Endometrial microvascular endothelial cells (primary cell): ENCODE results near the gene PDZK1. TPM values are rescaled to one million over a fixed set of nuclear protein-coding genes. Genes with fewer than 3 reads are reported as not detected.
"Not testable (repeated sequence)": the region's sequence is repeated elsewhere in the genome, so short reads cannot be mapped to it uniquely, and the experiment has no call there.

ENCODE experiments used
- in situ Hi-C: cut with HindIII; loops from 2 replicates; pipeline ENCODE4 v1.10.0; 2017; ENCODE audit warnings: low sequenced_read_pairs, low pct_unique_long_range_greater_than_20kb; ENCODE audit errors: inconsistent ontology term
- total RNA-seq: library from RNA; depleted of rRNA; stranded (reverse); fragments of >200 nt; gene quantifications from one replicate; pipeline ENCODE4 v1.2.3, GENCODE V29; 2015; ENCODE audit errors: inconsistent ontology term

The PDZK1 gene
- not detected for total RNA-seq

DNA sequence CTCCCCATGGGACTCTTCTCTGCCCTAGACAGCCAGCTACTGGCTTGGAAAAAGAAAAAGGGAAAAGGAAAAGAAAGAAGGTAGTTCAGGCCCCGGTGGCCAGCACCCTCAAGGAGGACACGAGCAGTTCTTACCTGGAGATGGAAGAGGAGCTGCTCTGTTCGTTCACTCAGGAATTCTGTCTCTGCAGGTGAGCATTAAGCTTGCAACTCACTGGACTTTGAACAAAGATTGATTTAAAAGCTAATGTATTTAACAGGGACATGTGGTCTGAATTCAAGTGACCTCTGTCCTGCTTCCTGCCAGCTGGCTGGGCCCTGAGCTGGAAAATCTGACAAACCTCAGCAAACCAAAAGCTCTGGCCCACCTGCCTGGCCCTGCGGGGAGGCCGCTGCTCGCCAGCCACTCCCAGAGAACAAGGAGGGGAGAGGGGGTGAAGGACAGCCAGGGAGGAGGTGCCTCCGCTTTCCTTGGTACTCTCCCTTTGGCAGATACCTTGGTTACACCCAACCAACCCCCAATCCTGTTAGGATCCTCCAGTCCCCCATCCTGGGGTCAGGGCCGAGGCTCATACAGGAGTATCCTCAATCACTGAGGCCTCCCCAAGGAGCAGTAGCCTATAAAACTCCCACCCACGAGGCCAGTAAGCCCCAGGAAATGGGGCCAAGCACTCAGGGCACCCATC lies at the start of gene PDZK1:
Gene PDZK1 (minus strand): TSS at position 186 of the 685 bp plus-strand sequence. CDS start 19,347 bp downstream, outside the sequence.
- in situ Hi-C loops = no loop called here

DNA sequence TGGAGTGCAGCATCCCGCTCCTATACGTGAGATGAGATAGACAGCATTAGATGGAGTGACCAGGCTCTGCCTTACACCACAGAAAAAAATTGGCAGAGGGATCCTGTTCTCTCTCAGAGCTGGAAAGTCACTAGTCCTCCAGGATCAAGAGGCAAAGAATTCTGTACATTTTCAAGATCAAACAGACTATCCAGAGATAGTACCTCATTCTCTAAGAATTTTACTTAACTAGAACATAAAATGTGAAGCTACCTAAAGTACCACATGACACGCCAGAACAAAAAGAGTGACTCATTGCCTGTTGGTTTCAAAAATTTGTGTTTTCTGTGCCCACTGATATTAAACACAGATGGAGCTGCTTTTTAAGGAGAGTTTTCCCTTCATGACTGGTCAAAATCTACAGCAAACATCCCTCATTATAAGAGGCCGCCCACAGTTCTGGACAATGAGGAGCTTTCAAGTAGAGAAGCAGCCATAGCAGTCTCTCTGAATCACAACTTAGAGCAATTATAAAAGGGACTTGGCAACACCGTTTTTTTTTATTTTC lies 44.4 kb upstream of the PDZK1 start:
- in situ Hi-C loops = no loop called here

DNA sequence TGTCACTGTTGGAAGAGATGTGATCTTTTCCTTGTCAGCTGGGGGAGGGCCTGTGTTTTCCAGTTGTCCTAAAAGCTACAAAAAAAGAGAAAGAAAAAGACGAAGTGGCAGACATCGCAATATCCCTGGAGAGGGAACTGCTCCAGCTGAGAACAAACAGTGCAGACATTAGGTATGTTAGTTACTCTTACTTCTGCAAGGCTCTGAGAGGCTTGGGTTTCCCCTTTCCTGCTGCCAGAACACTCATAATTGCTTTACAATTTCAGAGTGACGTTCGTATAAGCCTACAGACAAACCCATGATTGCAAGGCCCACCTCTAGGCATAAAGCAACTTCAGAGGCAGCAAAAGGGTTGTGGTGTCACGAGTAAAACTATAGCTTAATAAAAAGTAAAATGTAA lies 43.3 kb upstream of the PDZK1 start:
- in situ Hi-C loops = no loop called here

DNA sequence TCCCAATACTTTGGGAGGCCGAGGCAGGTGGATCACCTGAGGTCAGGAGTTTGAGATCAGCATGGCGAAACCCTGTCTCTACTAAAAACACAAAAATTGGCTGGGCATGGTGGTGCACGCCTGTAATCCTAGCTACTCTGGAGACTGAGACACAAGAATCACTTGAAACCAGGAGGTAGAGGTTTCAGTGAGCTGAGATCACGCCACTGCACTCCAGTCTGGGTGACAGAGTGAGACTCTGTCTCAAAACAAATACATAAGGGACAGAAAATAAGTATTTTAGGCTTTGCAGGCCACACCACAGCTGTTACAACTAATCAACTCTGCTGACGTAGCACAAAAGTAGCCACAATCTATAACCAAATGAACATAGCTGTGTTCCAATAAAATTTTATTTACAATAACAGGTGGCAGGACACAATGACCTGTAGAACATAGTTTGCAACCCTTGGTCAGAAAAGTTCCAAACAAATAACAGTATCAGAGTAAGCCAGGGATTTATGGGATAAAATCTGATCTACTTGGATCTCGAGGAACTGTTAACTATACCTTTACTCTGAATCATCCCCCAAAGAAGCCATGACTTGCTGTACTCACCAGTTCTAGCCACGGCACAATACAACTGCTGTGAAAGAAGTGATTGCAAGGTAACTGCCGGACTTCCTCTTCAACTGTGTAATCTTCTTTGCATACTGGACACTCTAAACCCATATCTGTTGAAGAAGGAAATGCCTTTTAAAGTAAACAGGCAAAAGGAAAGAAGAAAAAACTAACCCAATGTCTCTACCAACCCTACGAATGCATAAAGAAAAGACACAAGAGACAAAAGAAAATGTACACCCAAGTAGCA lies 40.5 kb upstream of the PDZK1 start:
- in situ Hi-C loops = no loop called here

DNA sequence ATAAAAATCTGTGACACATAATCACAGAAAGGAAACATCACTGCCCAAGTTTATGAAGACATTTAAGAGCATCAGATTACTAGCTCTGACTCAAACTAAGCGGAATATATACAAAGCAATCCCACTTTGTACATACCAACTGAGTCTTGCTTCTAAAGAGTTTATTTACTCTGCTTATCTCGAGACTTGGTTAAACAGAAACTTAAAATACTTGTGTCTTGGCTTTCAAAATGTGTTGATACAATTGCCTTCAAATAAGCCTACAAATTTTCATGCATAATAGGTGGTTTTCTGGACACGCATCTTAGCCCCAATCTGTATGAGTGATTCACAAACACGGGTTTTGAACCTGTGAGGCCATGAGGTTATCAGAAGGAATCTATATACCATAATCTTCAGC lies 33.1 kb upstream of the PDZK1 start:
- in situ Hi-C loops = no loop called here

DNA sequence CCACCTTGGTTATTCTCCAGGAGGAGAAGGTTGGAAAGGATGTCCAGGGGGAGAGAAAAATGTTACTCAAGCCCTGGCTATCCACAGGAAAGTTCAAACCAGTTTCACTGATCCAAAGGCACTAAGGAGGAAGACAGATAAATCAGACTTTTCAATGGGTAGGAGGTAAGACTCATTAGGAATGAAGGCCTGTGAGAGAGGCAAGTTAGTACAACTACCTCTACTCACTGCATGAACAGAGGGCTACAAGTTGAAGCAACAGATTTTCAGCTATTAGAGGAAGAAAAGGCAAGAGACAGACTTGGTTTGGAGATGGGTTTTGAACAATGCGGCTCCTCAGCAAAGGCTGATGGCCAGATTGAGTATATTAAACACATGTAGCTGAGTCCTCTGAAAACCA lies 29.0 kb upstream of the PDZK1 start:
- in situ Hi-C loops = no loop called here

DNA sequence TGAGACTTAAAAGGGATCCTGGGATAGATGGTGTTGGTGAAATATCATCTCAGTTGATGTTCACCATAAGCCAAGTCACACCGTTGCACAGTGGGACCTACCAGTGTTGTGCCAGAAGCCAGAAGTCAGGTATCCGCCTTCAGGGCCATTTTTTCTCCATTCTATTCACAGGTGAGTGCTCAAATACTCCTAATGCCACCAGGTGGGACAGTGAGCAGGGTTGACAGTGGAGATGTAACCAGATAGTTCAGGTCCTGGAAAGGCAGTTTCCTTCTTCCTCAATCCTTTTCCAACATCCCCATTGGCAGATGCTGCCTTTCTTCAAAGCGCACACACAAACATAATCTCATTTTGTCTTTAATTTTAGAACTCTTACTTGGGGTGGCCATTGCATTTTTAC lies 23.7 kb upstream of the PDZK1 start:
- in situ Hi-C loops = no loop called here

DNA sequence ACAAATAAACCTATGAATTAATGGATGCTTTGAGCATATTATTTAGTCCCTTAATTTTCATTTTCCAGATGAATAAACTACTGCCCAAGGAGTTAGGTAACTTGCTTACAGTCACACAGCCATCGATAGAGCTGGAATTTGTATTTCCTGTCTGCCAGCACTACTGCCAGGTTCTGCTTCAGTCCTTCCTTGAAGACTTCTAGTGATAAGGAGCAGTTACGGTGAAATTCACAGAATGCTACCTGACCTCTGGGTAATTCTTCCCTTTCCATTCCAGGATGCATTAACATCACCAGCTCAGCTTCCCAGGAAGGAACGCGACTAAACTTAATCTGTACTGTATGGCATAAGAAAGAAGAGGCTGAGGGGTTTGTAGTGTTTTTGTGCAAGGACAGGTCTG lies 23.3 kb upstream of the PDZK1 start:
- in situ Hi-C loops = no loop called here

DNA sequence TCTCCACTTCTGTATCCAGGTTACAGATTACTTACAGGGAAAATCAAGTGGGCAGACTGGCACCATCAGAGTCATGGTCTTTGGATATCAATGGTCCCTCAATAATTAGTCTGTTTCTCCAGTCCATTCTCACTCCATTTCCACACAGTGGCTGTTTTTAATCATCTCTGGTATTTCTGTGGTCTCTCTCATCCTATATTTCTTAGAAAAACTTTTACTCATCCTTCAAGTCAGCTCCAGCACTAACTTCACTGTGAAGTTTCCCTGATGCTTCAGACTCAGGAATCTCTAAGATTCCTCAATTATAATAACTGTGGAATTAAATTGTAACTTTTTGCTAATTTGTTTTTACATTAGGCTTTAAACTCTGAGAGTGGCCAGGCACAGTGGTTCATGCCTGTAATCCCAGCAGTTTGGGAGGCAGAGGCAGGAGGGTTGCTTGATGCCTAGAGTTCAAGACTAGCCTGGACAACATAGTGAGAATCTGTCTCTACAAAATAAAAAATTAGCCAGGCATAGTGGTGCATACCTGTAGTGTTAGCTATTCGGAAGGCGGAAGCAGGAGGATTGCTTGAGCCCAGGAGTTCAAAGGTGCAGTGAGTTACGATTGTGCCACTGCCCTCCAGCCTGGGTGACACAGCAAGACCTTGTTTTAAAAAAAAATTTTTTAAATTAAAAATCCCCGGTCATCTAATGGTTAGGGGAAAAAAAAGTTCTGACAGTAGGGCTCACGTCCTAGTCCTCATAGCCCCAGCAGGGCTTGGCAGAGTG lies 22.7 kb upstream of the PDZK1 start:
- in situ Hi-C loops = no loop called here

DNA sequence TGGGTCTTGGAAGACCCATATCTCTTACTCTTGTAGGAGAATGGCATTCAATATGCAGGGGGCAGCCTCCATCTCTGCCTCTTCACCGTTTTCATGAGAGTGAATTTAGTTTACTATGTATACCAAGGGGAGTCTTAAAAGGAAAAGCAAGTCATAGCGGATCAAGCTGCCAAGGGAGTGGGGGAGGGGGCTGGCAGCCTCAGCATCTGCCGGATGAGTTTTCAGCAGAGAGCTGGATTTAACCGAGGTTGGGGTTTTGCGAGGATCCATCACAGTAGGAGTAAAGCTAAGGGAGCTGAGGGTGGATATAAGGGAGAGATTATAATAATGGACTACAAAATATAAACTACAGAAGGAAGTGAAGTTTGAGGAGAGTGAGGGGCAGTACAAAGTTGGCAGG lies 22.0 kb upstream of the PDZK1 start:
- in situ Hi-C loops = no loop called here

DNA sequence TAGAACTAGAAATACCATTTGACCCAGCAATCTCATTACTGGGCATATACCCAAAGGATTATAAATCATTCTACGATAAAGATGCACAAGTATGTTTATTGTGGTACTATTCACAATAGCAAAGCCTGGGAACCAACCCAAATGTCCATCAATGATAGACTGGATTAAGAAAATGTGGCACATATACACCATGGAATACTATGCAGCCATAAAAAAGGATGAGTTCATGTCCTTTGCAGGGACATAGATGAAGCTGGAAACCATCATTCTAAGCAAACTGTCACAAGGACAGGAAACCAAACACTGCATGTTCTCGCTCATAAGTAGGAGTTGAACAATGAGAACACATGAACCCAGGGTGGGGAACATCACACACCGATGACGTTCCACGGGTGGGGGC lies 19.0 kb upstream of the PDZK1 start:
- in situ Hi-C loops = not testable (repeated sequence)

DNA sequence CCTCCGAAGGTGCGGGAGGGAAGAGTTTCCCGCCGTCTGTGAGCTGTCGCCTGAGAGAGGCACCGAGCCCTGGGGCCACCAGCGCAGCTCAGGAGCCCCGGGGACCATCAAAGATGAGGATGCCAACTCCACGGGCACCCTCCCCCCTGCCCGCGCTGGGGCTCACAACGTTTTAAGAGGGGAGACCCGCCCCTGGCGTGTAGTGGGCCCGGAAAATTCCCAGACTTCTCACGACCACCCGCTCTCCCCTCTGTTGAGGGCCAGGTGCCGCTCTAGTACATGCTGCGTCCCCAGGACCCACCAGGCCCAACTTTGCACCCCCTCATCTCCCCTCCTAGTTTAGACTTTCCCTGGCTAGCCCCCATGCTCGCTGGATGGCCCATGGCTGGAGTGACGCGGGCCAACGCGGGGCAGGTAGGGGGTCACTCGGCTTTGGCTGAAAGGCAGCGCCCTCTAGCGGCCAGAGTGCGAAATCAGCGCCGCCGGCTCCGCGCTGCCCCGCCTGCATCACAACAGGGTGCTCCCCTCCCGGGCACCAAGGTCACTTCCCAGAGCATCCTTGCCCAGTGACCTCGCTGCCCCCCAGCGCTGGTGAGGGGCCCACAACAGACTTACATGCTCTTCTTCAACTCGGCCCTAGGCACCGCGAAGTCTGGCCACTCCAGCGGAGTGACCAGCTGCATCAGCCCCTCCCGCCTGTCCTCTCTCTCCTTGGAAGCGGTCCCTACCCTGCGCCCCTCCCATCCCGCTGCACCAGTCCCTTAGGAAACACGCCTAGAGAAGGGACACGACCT lies 13.9 kb upstream of the PDZK1 start:
- in situ Hi-C loops = no loop called here

DNA sequence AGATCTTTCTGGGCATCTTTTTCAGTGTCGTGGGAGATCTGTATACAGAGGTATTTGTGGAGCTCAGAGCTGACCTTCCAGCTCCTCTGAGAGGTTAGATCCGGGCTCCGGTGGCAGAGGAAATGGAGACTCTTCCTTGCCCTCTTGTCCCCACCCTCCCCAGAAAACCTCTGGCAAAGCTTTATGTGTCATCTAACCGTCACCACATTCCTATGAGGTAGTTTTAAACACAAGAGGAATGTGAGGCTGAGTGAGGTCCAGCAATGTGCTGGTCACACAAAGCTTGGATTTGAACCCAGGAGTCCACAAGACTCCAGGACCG lies 13.3 kb upstream of the PDZK1 start:
- in situ Hi-C loops = no loop called here

DNA sequence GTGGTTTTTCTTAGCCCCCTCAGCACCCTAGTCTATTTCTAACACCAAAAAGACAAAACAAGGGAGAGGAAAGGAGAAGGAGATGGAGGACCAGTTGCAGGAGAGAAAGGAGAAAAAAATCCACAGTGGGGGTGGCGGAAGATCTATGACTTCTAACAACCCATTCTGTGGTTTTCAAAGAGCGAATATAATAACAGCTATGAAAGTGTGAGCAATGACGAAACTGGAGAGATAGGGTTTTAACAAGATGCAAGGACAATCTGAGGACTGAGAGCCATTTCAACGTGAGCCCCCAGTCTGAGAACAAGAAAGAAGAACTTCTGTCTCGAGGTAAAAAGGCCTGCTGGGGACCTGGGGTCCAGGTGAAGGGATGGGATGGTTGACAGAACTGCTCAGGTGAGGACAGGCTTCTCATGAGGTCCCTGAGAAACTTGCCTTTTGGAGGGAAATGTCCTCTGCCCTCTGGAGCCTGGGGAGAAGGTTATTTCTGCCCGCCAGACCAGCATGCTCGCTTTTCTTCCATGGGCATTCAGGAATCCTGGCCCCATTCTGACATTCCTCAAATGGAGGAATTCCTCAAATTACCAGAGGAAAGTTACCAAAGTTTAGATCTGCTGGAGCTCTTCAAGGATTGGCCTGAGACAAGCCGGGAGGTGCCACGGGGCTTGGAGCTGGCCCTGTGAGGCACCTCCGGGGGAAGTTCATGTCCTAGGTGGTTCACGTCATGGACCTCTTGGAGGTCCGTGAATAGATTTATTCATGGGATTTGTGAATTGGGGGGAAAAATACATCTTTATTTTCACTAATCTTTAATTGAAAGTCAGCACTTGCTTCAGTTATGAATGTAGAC lies 12.3 kb upstream of the PDZK1 start, which contains the start of gene CD160:
Gene CD160 (plus strand): TSS at position 270 of the 850 bp plus-strand sequence. CDS start 8,829 bp downstream, outside the sequence.
- in situ Hi-C loops = no loop called here

DNA sequence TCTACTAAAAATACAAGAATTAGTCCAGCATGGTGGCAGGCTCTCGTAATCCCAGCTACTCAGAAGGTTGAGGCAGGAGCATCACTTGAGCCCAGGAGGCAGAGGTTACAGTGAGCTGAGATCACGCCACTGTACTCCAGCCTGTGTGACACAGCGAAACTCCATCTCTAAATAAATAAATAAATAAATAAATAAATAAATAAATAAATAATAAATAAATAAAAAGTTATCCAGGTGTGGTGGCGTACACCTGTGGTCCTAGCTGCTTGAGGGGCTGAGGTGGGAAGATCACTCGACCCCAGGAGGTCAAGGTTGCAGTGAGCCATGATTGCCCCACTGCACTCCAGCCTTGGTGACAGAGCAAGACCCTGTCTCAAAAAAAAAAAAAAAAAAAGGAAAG lies 11.3 kb upstream of the PDZK1 start:
- in situ Hi-C loops = not testable (repeated sequence)

DNA sequence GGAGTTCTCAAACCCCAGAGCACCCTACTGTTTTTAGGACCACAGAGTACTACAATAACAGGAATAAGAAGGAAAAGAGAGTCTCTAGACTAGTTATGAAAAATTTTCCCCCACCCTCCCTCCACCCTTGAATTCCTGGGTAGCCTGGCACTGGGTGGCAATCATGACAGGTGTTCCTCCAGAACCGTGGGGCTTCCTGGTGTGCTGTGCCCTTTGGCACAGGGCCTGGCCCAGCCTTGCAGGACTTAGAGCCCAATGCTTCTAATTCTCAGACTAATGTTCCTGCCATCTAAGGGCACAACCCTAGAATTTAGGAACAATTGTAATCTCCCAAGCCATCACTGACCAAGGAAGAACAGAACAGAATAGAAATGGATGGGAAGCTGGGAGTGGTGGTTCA lies 10.7 kb upstream of the PDZK1 start:
- in situ Hi-C loops = no loop called here

DNA sequence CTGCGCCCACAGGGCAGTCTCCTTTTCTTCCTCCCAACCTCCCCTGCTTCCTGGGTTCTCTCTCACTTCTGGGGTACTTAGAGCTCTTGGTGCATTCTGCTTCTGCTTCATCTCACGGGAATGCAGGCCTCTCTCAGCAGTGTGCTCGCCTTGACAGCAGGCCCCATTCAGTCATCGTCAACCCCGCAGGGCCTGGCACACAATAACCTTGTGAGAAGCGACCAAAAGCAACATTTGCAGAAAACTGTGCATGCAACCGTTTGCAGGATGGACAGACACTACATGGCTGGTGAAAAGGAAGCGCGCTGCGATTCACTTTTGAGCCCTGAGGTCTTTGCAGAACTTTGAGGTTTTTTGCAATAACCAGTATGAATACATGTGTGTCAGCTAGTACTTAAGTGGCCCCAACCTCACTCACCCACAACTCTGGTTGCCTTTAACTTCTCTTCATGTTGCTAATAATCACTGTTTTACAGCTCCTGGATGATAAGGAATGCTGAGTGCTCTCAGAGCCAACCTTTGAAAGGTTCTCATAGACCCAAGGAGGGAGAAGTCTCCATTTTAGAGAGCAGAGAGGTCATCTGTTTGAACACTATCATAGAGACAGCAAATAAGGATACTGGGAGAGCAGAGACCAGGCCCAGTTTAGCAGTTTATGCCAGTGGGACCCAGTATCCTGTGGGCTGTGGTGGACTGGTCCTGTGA lies 9.6 kb upstream of the PDZK1 start:
- in situ Hi-C loops = no loop called here
